Measurements from ENCODE around the gene CHPT1. TPM values are rescaled to one million over a fixed set of nuclear protein-coding genes. Genes with fewer than 3 reads are reported as not detected.

CHPT1 gene
- polyA plus RNA-seq, 3 donors = 32.5 to 48.0 (median 41.5) TPM

DNA sequence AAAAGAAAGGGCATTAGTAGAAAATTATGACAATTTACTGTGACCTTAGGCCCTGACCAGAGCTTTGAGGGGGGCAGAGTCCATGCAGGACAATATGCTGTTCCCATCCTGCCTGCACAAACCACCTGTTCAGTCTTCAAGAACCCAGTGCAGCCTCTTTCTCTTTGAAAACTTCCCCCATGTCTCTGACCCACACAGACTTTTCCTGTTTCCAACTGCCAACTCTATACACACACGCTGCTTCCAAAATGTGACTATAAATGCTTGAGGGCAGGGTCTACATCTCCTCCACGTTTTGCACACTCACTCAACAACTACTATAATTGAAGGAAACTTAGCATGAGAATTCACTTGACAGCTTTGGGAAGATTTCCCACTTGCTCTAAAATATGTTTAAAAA is 78.4 kb downstream of the CHPT1 start:
- no peak for DNase-seq (ENCODE audit: extremely low read depth in 1 of 11, low read depth in 9 of 11, low spot score in 4 of 11)

GRCh38 chr12:101777485-101777884 is 80.0 kb downstream of the CHPT1 start:
- no peak for DNase-seq (ENCODE audit: extremely low read depth in 1 of 11, low read depth in 9 of 11, low spot score in 4 of 11)

GRCh38 chr12:101777978-101778377 is 80.5 kb downstream of the CHPT1 start:
- DNase-seq (ENCODE audit: extremely low read depth in 1 of 11, low read depth in 9 of 11, low spot score in 4 of 11) = no peak

Other genes with a start within 250 kb of the CHPT1 start
- gene SPIC, start 222.3 kb upstream of the CHPT1 start, polyA plus RNA-seq (ENCODE audit: insufficient read length in 3 of 3) = not detected
- 1 to 10 TPM in 1 of 3 donors, under 1 TPM in 1, not detected in 1; 0.08 to 1.0 TPM for gene MYBPC1, start 102.7 kb upstream of the CHPT1 start, polyA plus RNA-seq (ENCODE audit: insufficient read length in 3 of 3)
- gene SYCP3, start 41.8 kb downstream of the CHPT1 start, polyA plus RNA-seq (ENCODE audit: insufficient read length in 3 of 3) = 1 to 10 TPM in 1 of 3 donors, under 1 TPM in 2; 0.23 to 3.1 (median 0.73) TPM
- 10 to 100 TPM; 32.8 to 38.8 (median 36.9) TPM for gene GNPTAB, start 133.3 kb downstream of the CHPT1 start, polyA plus RNA-seq (ENCODE audit: insufficient read length in 3 of 3)
- gene DRAM1, start 179.9 kb downstream of the CHPT1 start, polyA plus RNA-seq (ENCODE audit: insufficient read length in 3 of 3) = 10 to 100 TPM; 19.4 to 25.0 (median 22.0) TPM